Panc1 (cell line): ENCODE measurements around the gene ZNF300. TPM values are rescaled to one million over a fixed set of nuclear protein-coding genes. Genes with fewer than 3 reads are reported as not detected.

Experiments used
- ATAC-seq: fragments of 200-7000 bp; cut with Tn5 transposase; 2 replicates; pipeline ENCODE4 v1.9.1; 2020; ENCODE audit warnings: mild to moderate bottlenecking, moderate library complexity
- BruUV-seq: library from RNA; stranded (reverse); fragments of 400-500 nt; replicated peaks from 2 replicates; lab custom pipeline; 2021; lab: Mats Ljungman, UMichigan
- CTCF ChIA-PET: fragments of 300-600 bp; sonication (Branson Sonifier 250); formaldehyde crosslinking; loops from one replicate; lab custom pipeline; 2022; ENCODE audit warnings: antibody characterized with exemption; lab: Charles Lee
- POLR2A ChIA-PET: fragments of 300-600 bp; sonication (Branson Sonifier 250); formaldehyde crosslinking; loops from one replicate; lab custom pipeline; 2022; ENCODE audit warnings: antibody characterized with exemption; lab: Charles Lee
- DNase-seq: peaks from one replicate; pipeline ENCODE4 v3.0.0-alpha.2; 2010; ENCODE audit warnings: low read depth, low spot score
- H3K27ac ChIP-seq: 2 replicates; pipeline ENCODE4 v1.5.1; 2011; ENCODE audit warnings: mild to moderate bottlenecking, low read length, inconsistent platforms
- H3K27me3 ChIP-seq: fragments of 200-500 bp; sonication (Bioruptor generic); 2 replicates; pipeline ENCODE4 v1.6.0; 2014; ENCODE audit warnings: low read length, inconsistent platforms; ENCODE audit not compliant: control insufficient read depth, insufficient read depth
- H3K36me3 ChIP-seq: fragments of 200-500 bp; sonication (Bioruptor generic); 2 replicates; pipeline ENCODE4 v1.5.1; 2014; ENCODE audit warnings: inconsistent platforms, mild to moderate bottlenecking, low read length, moderate library complexity; ENCODE audit not compliant: control insufficient read depth, insufficient read depth
- H3K4me1 ChIP-seq: 2 replicates; pipeline ENCODE4 v1.5.1; 2011; ENCODE audit warnings: inconsistent platforms, mild to moderate bottlenecking, low read length, moderate library complexity; ENCODE audit not compliant: control insufficient read depth, insufficient read depth
- H3K4me3 ChIP-seq, 2 experiments: 2 replicates each; pipeline ENCODE4 v1.5.1; 2011 to 2012; ENCODE audit warnings: low read depth in 2 of 2, low read length in 2 of 2, mild to moderate bottlenecking in 2 of 2, inconsistent platforms in 1 of 2, moderate library complexity in 1 of 2
- H3K9me3 ChIP-seq: fragments of 200-500 bp; sonication (Bioruptor generic); 2 replicates; pipeline ENCODE4 v1.5.1; 2014; ENCODE audit warnings: low read depth, mild to moderate bottlenecking, inconsistent platforms, low read length, moderate library complexity; ENCODE audit not compliant: control insufficient read depth, insufficient read depth
- POLR2AphosphoS5 ChIP-seq: IDR thresholded peaks from 2 replicates; pipeline ENCODE4 v1.6.1; 2012; ENCODE audit warnings: mild to moderate bottlenecking, low read depth, low read length, moderate library complexity
- SIN3A ChIP-seq: IDR thresholded peaks from 2 replicates; pipeline ENCODE4 v1.6.1; 2012; ENCODE audit warnings: low read depth, mild to moderate bottlenecking, low read length, moderate library complexity, borderline replicate concordance; ENCODE audit not compliant: insufficient read depth
- TCF7L2 ChIP-seq: IDR thresholded peaks from 2 replicates; pipeline ENCODE4 v1.6.1; 2011; ENCODE audit warnings: mild to moderate bottlenecking, low read depth, low read length, inconsistent platforms
- in situ Hi-C: cut with HindIII; loops from 2 replicates; pipeline ENCODE4 v1.10.0; 2016; ENCODE audit warnings: low sequenced_read_pairs, low pct_unique_long_range_greater_than_20kb
- intact Hi-C: fragments of 100-400 bp; cut with micrococcal nuclease; formaldehyde crosslinking; loops from one replicate; pipeline ENCODE4 v1.10.0; 2022; ENCODE audit not compliant: unreplicated experiment
- total RNA-seq: library from RNA; stranded (reverse); gene quantifications from one replicate; pipeline ENCODE4 v1.2.1, GENCODE V29; 2021; ENCODE audit not compliant: unreplicated experiment
- TF ChIP-seq, protein P1 (sequence below): fragments of 450-650 bp; IDR thresholded peaks from 2 replicates; pipeline ENCODE4 v1.5.1; 2017; ENCODE audit warnings: mild to moderate bottlenecking
- TF ChIP-seq, protein P2 (sequence below), 2 experiments: IDR thresholded peaks; 2 replicates each; pipeline ENCODE4 v1.6.1; 2011 to 2012; ENCODE audit warnings: low read depth in 2 of 2, control low read depth in 1 of 2, low read length in 1 of 2, mild to moderate bottlenecking in 1 of 2, moderate library complexity in 1 of 2; ENCODE audit not compliant: insufficient read depth in 1 of 2

ZNF300 gene
- total RNA-seq, 1 experiment from 2014 or later, result 0.05 TPM

DNA sequence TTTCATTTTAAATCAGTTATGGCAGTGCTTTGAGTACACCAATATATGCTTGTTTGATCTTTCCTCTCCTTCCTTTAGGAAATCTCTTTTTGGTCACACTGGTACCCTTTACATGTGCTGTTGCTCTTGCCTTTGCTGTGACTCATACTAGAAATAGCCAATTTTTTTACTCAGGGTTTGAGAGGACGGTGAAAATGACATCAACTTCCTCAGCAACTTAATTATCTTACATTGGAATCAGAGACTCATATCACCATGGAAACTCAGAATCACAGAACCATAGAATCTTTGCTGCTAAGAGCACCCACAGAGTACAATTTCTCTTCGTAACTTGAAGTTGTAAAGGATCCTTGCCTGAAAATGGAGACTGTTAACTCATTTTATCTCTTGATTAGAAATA lies 13.8 kb upstream of the ZNF300 start:
- ATAC-seq, result no peak
- in situ Hi-C loops, result no loop called here
- Histone ChIP-seq H3K27ac (no peak overlapping the region), H3K9me3 (peaks cover 46% of the 10 kb centered on the region), H3K4me1 (no peaks in the 10 kb centered on the region), H3K4me3 (no peak overlapping the region), H3K36me3 (no peaks in the 10 kb centered on the region), H3K27me3 (no peaks in the 10 kb centered on the region)
- intact Hi-C loops, result loop anchor here (5.0 kb wide), 1 partner anchor 36 kb away; no protein-coding TSS in a partner anchor
- no peak for DNase-seq
- BruUV-seq, result no TSS peak
- POLR2A ChIA-PET, result no interaction called here
- CTCF ChIA-PET, result no interaction called here
- TF ChIP-seq, protein P1, sequence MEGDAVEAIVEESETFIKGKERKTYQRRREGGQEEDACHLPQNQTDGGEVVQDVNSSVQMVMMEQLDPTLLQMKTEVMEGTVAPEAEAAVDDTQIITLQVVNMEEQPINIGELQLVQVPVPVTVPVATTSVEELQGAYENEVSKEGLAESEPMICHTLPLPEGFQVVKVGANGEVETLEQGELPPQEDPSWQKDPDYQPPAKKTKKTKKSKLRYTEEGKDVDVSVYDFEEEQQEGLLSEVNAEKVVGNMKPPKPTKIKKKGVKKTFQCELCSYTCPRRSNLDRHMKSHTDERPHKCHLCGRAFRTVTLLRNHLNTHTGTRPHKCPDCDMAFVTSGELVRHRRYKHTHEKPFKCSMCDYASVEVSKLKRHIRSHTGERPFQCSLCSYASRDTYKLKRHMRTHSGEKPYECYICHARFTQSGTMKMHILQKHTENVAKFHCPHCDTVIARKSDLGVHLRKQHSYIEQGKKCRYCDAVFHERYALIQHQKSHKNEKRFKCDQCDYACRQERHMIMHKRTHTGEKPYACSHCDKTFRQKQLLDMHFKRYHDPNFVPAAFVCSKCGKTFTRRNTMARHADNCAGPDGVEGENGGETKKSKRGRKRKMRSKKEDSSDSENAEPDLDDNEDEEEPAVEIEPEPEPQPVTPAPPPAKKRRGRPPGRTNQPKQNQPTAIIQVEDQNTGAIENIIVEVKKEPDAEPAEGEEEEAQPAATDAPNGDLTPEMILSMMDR, result no peak
- no peak for TF ChIP-seq SIN3A
- TF ChIP-seq, protein P2, sequence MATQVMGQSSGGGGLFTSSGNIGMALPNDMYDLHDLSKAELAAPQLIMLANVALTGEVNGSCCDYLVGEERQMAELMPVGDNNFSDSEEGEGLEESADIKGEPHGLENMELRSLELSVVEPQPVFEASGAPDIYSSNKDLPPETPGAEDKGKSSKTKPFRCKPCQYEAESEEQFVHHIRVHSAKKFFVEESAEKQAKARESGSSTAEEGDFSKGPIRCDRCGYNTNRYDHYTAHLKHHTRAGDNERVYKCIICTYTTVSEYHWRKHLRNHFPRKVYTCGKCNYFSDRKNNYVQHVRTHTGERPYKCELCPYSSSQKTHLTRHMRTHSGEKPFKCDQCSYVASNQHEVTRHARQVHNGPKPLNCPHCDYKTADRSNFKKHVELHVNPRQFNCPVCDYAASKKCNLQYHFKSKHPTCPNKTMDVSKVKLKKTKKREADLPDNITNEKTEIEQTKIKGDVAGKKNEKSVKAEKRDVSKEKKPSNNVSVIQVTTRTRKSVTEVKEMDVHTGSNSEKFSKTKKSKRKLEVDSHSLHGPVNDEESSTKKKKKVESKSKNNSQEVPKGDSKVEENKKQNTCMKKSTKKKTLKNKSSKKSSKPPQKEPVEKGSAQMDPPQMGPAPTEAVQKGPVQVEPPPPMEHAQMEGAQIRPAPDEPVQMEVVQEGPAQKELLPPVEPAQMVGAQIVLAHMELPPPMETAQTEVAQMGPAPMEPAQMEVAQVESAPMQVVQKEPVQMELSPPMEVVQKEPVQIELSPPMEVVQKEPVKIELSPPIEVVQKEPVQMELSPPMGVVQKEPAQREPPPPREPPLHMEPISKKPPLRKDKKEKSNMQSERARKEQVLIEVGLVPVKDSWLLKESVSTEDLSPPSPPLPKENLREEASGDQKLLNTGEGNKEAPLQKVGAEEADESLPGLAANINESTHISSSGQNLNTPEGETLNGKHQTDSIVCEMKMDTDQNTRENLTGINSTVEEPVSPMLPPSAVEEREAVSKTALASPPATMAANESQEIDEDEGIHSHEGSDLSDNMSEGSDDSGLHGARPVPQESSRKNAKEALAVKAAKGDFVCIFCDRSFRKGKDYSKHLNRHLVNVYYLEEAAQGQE (IDR thresholded peaks at IDR 0.05; ENCODE audit: insufficient read depth in 1 of 2, low read depth in 2 of 2, low read length in 1 of 2), result no peak
- TF ChIP-seq POLR2AphosphoS5, result no peak
- no peak for TF ChIP-seq TCF7L2

DNA sequence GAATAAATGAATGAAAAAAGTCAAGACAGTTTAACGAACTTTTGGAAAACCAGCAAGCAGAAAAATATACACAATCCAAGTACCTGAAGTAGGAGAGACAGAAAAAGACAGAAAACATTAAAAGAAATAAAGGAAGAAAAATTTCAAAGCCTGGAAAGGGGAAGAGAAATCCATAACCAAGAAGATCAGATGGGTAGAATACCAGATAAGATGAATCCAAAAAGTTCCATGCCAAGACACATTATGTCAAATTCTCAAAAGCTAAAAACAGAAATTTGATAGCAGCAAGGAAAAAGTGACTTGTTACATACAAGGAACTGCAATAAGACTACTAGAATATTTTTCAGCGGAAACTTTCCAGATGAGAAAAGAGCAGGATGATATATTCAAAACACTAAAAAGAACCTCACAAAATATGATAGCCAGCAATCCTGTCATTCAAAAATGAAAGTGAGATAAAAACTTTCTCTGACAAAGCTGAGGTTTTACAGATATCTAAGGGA lies 7.6 kb upstream of the ZNF300 start:
- Histone ChIP-seq H3K27me3 (no peaks in the 10 kb centered on the region), H3K27ac (no peak overlapping the region), H3K4me1 (no peaks in the 10 kb centered on the region), H3K4me3 (no peak overlapping the region), H3K36me3 (no peaks in the 10 kb centered on the region), H3K9me3 (peaks cover 28% of the 10 kb centered on the region; the same call in 1 of the 2 replicates)
- TF ChIP-seq POLR2AphosphoS5 (no peak), SIN3A (no peak), TCF7L2 (no peak)
- no peak for DNase-seq
- ATAC-seq, result no peak
- ChIA-PET POLR2A (no interaction called here), CTCF (no interaction called here)
- in situ Hi-C loops (no loop called here), intact Hi-C loops (no loop called here)
- BruUV-seq, result no TSS peak

DNA sequence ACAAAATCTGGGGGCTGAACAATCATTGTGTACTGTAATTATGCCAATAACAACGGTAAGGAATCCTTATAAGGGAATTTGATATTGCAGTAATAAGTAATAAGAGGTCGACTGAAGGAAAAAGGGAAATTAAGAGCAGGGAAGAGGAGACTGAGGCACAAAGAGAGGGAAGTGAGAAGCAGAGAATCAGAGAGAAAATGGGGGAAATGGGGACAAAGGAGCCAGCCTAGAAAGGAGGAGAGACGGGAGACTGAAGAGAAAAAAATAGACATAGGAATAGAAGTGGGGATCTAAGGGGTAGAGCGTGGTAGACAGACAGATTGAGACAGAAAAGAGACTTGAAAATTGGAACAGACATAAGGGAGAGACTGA lies 518 bp upstream of the ZNF300 start:
- Histone ChIP-seq H3K9me3 (peaks cover 34% of the 10 kb centered on the region), H3K27me3 (no peaks in the 10 kb centered on the region), H3K27ac (no peak overlapping the region), H3K36me3 (no peaks in the 10 kb centered on the region), H3K4me3 (no peak overlapping the region), H3K4me1 (no peaks in the 10 kb centered on the region)
- DNase-seq, result no peak
- in situ Hi-C loops, result no loop called here
- CTCF ChIA-PET, result no interaction called here
- no peak for ATAC-seq
- no TSS peak for BruUV-seq
- intact Hi-C loops, result no loop called here
- TF ChIP-seq, protein P1, result no peak
- TF ChIP-seq SIN3A, result no peak
- TF ChIP-seq POLR2AphosphoS5, result no peak
- TF ChIP-seq TCF7L2, result no peak
- TF ChIP-seq, protein P2 (IDR thresholded peaks at IDR 0.05; ENCODE audit: insufficient read depth in 1 of 2, low read depth in 2 of 2, low read length in 1 of 2), result no peak
- POLR2A ChIA-PET, result no interaction called here
